Endothelial cell of hepatic sinusoid (primary cell): ENCODE results near the gene CSNK1D.

Experiments
- in situ Hi-C: cut with HindIII; loops from 2 replicates; pipeline ENCODE4 v1.10.0; 2017; ENCODE audit warnings: low sequenced_read_pairs

The CSNK1D gene

GRCh38 chr17:82311971-82312370 is 38.5 kb upstream of the CSNK1D start:
- in situ Hi-C loops = no loop called here

GRCh38 chr17:82310877-82311276 is 37.4 kb upstream of the CSNK1D start:
- in situ Hi-C loops = no loop called here

- in situ Hi-C loops = loop anchor here (5.0 to 10.0 kb wide), 2 partner anchors 37 to 105 kb away; no protein-coding TSS in a partner anchor
Measured at GRCh38 chr17:82309656-82310570, 36.4 kb upstream of the CSNK1D start.

GRCh38 chr17:82305727-82306300 is 32.3 kb upstream of the CSNK1D start:
- in situ Hi-C loops = loop anchor here (5.0 to 10.0 kb wide), 2 partner anchors 41 to 101 kb away; no protein-coding TSS in a partner anchor

GRCh38 chr17:82304826-82305726 is 31.6 kb upstream of the CSNK1D start:
- in situ Hi-C loops = loop anchor here (5.0 to 10.0 kb wide), 2 partner anchors 42 to 100 kb away; no protein-coding TSS in a partner anchor

GRCh38 chr17:82303944-82304808 is 30.7 kb upstream of the CSNK1D start:
- in situ Hi-C loops = loop anchor here (10.0 kb wide), 1 partner anchor 99 kb away; no protein-coding TSS in a partner anchor

- in situ Hi-C loops = loop anchor here (10.0 kb wide), 1 partner anchor 98 kb away; no protein-coding TSS in a partner anchor
Measured at GRCh38 chr17:82302991-82303943, 29.8 kb upstream of the CSNK1D start.

GRCh38 chr17:82302568-82302963 is 29.1 kb upstream of the CSNK1D start:
- in situ Hi-C loops = loop anchor here (10.0 kb wide), 1 partner anchor 98 kb away; no protein-coding TSS in a partner anchor

- in situ Hi-C loops = loop anchor here (10.0 kb wide), 1 partner anchor 97 kb away; no protein-coding TSS in a partner anchor
Measured at GRCh38 chr17:82301916-82302567, 28.5 kb upstream of the CSNK1D start.

GRCh38 chr17:82301300-82301915 is 27.9 kb upstream of the CSNK1D start:
- in situ Hi-C loops = loop anchor here (10.0 kb wide), 1 partner anchor 97 kb away; no protein-coding TSS in a partner anchor

GRCh38 chr17:82300707-82301270 is 27.3 kb upstream of the CSNK1D start:
- in situ Hi-C loops = loop anchor here (10.0 kb wide), 1 partner anchor 96 kb away; no protein-coding TSS in a partner anchor

GRCh38 chr17:82300228-82300627 is 26.7 kb upstream of the CSNK1D start:
- in situ Hi-C loops = loop anchor here (10.0 kb wide), 1 partner anchor 95 kb away; no protein-coding TSS in a partner anchor

- in situ Hi-C loops = no loop called here
Measured at GRCh38 chr17:82299452-82299851, 26.0 kb upstream of the CSNK1D start.

GRCh38 chr17:82298538-82299421 is 25.3 kb upstream of the CSNK1D start:
- in situ Hi-C loops = no loop called here

- in situ Hi-C loops = no loop called here
Measured at GRCh38 chr17:82297714-82298537, 24.4 kb upstream of the CSNK1D start.
